NCI-H748 (cell line): ENCODE measurements around the gene RTL1.

Experiments used
- DNase-seq: peaks from one replicate; lab custom pipeline; 2025; ENCODE audit not compliant: unreplicated experiment; lab: John Stamatoyannopoulos, UW

RTL1 gene

DNA sequence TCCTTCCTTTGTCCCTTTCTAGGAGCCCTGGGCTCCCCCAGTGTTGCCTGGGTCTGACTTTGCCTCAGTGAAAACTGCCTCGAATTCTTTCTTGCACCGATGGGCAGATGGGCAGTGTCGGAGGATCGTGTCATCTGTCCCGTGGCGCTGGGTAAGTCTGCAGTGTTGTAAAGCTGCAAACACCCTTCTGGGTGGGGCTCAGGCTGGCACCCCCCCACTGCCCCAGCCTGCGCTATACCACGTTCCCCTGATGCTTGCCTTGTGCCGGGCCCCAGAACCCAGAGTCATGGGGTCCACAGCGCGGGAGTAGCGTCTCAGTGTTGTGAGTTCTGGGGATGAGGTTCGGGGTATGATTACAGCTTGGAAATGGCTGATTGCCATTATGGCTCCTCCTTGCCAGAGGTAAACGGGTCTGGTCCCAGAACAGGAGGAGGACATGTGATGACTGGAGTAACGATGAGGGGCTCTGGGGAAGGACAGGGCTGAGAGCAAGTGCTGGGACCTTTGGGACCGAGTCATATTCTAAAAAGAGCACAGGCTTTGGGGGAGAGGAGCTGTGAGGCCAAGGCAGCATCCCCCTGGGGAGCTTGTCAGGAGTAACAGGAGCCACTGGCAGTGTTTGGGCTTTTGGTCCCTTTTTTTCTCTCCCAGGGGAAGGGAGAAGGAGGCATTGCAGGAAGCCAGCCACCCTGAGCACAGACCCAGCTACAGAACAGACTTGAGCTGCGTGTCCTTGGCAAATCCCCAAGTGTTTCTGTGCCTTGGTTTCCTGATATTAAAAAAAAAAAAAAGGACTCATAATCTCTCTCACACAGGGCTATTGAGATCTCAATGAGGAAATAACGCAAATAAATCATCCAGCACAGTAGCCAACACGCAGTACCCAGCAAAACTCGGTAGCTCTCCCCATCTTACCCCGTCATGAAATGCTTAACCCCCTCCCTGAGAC, 4.3 kb downstream of the RTL1 start:
- peak; percentile 64 for DNase-seq

GRCh38 chr14:100898465-100898864, 5.1 kb downstream of the RTL1 start:
- peak; percentile 47 for DNase-seq

DNA sequence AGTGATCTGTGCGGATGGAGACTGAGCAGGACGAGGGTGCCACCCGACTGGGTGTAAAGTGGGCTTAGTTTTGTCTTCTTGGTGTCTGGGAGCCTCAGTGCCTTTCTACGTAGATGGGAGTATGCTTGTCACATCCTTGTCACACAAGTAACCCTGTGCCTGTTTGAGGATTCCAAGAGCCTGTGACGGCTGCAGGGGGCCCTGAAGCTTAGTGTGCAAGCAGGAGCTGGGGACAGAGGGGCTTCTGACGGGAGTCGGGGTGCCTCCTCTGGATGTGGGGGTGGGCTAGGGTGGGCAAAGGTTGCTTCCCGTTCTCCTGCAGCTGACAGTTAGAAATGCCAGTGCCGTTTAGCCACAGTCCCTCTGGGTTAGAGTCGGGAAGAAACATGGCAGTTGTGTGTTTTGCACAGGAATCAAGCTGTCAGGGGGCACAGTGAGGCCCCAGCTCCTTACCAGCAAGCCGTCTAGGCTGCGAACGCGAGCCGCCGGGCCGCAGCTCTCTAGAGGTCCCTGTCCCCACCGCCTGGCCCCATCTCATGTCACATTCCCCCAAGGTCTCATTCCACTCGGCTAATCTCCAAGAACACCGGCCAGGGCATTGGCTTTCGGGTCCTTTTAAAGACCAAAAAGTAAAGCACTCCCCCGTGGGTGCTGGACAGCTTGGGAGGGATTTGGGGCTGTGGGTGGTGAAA, 7.0 kb downstream of the RTL1 start:
- DNase-seq, result no peak

DNA sequence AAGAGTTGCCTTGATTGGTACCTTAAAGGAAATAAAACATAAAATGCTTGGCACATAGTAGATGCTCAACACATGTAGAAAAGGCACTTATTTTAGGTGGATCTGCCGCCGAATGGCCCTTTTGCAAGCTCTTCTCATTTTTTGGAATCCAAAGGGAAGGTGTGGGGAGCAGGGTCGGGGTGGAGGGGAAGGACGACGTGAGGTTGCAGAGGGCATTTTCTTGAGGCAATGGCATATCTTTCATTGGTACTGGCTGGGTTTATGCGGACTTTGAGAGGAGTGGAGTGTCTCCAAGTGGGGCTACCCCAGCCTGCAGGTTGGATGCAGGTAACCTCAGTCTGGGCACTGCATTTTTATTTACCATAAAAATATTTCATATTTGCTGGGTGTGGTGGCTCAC, 8.1 kb downstream of the RTL1 start:
- DNase-seq, result no peak

DNA sequence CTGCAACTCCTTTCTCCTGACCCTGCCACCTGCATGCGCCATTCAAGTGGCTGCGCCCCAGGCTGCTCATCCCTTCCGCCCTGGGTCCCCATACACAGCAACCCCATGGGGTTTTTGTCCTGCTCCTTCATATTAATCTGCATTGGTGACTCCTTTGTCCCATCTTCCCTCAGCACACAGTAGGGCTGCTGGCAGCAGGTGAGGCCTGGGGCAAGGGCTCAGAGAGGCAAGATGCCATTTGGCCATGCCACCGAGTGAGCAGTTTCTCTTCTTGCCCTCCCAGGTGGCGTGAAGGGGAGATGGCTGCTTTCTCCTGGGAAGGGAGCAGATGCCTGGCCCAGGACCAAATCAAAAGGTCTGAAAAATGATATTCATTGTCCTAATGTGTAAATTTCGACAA, 9.1 kb downstream of the RTL1 start:
- DNase-seq, result no peak

DNA sequence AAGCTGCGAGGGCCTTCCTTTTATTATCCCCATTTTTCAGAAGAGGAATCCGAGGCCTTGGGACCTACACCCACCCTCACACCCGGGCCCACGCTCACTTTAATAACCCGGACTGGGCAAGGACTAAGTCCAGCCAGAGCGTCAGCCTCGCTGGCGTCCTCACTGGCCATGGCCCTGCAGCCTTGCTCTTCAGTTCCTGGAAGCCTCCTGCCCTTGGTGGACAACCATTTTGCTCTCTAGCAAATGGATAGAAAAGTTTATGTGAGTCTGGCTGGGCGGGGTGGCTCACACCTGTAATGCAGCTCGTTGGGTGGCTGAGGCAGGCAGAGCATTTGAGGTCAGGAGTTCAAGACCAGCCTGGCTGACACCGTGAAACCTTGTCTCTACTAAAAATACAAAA, 9.8 kb downstream of the RTL1 start:
- no peak for DNase-seq

DNA sequence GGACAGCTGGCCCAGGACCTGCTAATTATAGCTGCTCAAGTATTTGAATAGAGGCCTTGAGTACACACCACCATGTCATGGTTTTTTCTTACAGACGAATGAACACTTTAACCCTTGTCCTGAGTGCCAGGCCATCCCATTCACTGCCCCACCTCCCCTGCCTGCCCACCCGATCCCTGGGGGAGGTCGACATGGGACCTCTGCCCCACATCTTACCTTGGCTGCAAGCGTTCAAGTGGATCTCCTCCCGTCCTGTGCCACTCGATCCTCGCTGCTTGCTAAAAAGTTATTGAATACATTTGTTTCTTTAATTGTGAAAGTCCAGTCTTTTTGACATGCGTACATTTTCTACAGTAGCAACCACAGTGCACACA, 10.3 kb downstream of the RTL1 start:
- DNase-seq, result peak; percentile 68

DNA sequence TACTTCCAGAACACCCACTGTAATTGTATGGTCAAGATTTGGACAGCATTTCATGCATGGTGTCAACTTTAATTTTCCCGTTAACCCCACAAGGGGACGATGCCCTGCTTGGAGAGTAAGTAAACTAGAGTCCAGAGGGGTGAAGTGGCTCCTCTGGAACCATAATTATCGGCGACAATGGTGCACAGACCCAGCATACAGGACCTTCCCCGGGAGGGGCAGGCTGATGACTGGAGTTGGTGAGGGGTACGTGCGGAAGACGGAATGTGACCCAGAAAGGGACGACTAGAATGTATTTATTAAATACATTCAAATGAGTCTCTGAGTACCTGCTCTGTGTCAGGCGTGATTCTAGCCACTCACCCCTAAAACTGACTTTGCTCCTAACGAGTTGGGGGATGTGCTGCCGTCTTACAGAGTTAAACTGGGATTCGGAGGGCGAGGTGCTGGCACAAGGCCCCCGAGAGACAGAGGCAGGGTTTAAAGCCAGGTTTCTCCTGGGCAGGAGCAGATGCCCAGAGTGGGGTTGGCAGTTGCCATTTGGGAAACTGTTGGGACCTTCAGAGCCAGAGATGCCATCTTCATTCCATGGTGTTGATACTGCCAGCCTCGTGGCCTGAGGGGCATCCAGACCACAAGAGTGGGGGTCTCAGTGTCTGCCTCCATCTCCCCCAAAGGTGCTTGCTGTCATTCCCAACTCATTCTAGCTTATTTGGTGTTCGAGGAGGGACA, 10.9 kb downstream of the RTL1 start:
- DNase-seq, result no peak

DNA sequence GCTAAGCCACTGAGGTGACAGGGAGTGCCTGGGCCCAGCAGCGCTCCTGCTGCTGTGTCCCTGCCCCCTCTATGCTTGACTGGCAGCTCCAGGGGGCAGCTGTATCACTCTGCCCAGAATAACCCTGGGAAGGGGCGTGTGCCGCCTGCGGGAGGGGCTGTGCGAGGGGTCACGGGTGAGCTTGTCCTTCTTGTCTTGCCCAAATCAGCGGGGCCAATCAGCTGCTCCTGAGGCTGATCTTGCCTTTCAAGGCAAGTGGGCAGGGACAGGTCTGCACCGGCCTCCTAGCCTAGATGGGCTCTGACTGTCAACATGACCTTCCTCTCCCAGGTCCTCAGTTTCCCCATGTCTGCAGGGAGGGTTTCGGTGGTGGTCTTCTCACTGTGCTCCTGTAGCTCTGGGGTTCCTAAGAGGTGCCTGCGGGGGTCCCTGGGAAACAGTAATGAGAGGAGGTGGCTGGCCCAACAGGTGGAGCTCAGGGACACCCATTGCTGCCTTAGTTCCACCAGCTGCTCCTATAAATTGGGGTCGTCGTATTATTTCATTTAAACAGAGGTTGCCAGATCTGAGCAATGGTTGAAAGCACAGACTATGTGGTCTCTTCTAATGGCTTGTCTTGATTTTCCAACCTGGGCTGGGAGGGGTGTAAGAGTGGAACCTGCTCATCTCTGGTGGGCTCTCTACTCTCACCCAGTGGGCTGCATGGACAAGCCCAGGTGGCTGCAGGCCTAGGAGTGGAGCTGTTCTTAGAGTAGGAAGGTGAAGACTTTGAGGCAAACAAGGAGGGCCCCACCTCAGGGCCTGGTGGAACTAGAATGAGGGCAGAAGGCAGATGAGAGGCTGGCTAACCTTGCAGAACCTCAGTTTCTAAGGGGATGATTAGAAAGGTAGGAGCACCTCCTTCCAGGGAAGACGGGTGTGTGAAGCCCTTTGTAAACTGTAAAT, 11.7 kb downstream of the RTL1 start:
- no peak for DNase-seq

DNA sequence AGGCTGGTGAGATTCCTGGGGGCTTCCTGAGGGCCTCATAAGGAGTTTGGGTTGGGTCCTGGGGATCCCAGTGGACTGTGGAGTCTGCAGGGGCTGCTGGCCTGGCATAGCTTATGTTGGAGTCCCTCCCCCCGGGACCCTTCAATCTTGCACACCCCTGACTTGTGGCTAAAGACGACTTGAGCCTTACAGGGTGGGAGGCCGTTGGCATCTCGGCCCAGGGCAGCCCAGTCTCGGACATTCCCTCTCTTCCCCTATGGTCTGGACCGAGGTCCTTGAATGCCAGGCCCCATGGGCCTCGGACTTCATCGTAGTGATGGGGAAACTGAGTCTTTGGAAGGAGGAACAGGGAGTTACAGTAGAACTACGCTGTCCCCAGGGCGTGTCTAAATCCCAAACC, 12.5 kb downstream of the RTL1 start:
- DNase-seq, result no peak

- no peak for DNase-seq
Observed at GRCh38 chr14:100890061-100890850, 13.3 kb downstream of the RTL1 start.

DNA sequence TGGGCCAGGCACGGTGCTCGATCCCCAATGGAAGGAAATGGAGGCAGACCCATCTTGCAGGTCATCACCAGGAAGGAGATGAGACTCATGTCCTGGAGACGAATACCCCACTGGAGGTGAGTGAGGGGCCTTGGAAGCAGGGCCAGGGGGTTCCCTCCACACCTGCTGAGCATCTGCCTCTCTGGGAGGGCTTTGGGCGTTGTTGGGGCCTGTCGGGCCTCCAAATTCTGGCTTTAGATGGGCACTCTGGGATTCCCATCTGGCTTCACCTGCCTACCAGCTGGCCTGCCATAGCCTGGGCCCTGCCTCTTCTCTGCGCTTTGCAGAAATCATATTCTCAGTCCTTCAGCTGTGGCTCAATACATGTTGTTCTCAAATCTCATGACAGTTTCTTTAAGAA, 13.9 kb downstream of the RTL1 start:
- DNase-seq, result no peak

- DNase-seq, result no peak
Observed at GRCh38 chr14:100888789-100889315, 14.7 kb downstream of the RTL1 start.

DNA sequence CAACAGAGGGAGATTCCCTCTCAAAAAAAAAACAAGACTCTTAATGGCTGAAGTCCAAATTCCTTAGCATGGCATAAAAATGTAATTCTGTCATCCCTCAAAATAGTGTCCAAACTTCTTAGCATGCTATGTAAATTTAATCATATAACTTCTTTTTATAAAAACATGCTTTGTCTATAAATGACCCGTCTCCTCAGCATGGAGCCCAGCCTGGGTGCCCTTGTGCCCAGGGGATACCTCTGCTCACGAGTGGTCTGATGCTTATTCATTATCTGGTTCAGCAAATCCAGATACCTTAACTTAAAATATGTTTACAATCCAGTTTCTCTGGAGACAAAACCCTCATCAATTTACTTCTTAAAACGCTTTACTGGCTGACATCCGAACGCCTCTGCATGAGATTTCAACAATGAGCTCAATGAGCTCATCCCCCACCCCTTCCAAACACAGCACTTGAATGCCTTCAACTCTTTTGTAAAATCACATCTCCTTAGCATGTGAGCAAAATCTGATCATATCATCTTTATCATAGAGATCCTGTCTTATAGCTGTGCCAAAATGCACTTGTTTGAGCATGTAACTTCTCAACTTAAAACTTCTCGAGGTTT, 15.7 kb downstream of the RTL1 start:
- DNase-seq, result peak; percentile 27

DNA sequence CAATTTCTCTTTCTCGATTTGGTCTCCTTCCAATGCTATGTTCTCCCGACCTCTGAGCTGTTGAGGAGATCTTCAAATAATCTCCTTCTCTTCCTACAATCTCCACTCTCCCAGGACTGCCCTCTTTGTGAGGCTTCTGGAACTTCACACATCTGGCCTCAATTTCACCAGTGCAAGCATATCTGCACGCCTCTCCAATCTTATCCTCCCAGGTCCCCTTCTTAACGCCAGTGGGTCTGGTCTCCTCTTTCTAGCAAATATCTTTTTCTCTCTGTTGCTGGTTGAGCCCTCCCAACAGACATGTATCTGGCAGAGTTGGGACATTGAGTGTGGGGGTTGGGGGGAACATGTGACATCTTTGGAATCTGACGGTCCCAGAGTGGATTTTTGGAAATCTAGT, 17.9 kb downstream of the RTL1 start:
- no peak for DNase-seq

GRCh38 chr14:100885196-100885595, 18.3 kb downstream of the RTL1 start:
- no peak for DNase-seq

GRCh38 chr14:100884456-100884855, 19.1 kb downstream of the RTL1 start:
- no peak for DNase-seq

DNA sequence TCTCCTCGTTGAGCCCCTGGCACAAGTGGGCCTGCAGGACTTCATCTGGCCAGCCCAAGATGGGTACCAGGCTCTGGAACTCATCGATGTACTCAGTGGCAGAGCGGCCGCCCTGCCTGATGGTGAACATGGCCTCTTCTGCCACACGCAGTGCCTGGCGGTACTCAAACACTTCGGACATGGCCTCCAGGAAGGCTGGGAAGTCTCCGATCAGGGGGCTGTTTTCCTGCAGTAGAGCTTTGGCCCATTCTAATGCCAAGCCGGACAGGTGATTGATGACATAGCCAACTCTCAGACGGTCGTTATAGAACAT, 19.8 kb downstream of the RTL1 start:
- DNase-seq, result no peak

DNA sequence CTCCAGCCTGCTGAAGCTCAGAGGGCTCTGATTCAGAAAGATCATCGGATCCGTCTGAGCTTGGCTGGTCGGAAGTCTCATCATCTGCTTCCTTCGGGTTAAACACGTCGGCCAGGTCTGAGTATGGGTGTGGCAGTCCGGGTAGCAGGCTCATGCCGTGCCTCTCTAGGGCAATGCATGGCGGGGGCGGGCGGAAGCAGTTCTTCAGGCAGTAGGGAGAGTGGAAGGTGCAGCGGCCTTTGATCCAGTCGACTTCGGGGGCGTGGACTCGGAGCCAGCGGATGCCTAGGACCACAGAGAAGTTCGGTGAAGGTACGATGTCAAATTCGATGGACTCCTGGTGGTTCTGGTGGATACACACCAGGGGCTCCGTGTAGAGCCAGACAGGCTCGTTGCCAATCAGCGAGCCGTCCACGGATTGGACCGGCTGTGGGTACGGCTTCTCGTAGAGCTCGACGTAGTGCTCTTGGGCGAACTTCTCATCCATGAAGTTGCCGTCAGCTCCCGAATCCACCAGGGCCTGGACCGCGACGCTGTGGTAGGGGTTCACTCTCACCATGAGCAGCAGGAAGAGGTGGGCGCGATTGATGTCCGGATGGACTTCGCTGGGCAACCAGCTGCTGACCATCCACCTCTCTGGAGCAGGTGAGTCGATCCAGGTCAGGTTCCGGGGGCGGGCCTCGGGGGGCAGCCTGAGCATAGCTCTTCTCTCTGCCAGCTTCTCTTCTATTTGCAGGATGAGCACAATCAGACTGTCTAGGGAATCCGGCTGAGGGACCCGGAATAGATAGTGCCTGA, 20.3 kb downstream of the RTL1 start:
- DNase-seq, result no peak
